SU-DHL-6 (cell line): Measurements from ENCODE around the gene FAM98B.

ENCODE experiments used
- H2AFZ ChIP-seq: fragments of 200-600 bp; sonication (generic); 2 replicates; pipeline ENCODE4 v1.6.1; 2014; ENCODE audit warnings: low read depth, mild to moderate bottlenecking, moderate library complexity, mixed read lengths, antibody characterized with exemption, low read length; ENCODE audit not compliant: severe bottlenecking
- H3F3A ChIP-seq: fragments of 200-600 bp; shearing (Covaris generic); 2 replicates; pipeline ENCODE4 v1.6.0; 2016; ENCODE audit warnings: antibody characterized with exemption, mild to moderate bottlenecking; ENCODE audit not compliant: insufficient read depth
- H3K27ac ChIP-seq: fragments of 200-600 bp; sonication (generic); 2 replicates; pipeline ENCODE4 v1.5.1; 2016; ENCODE audit warnings: low read depth, mild to moderate bottlenecking, low read length, moderate library complexity, mixed read lengths
- H3K27me3 ChIP-seq: fragments of 200-600 bp; sonication (generic), shearing (Covaris generic); 2 replicates; pipeline ENCODE4 v1.6.0; 2014; ENCODE audit warnings: mild to moderate bottlenecking, low read length
- H3K36me3 ChIP-seq: fragments of 200-600 bp; sonication (generic); 2 replicates; pipeline ENCODE4 v1.6.1; 2014; ENCODE audit warnings: mild to moderate bottlenecking, low read length, mixed read lengths
- H3K4me2 ChIP-seq: fragments of 300-600, 200-600 bp; shearing (Covaris generic), sonication (generic); 2 replicates; pipeline ENCODE4 v1.6.0; 2014; ENCODE audit warnings: low read length, low read depth, mild to moderate bottlenecking; ENCODE audit not compliant: poor library complexity, severe bottlenecking
- H3K4me3 ChIP-seq: fragments of 200-600 bp; sonication (generic); 2 replicates; pipeline ENCODE4 v1.5.1; 2014; ENCODE audit warnings: antibody characterized with exemption, low read length, mild to moderate bottlenecking, mixed read lengths; ENCODE audit not compliant: insufficient read depth, poor library complexity, severe bottlenecking
- H3K79me2 ChIP-seq: fragments of 200-600 bp; sonication (generic); 2 replicates; pipeline ENCODE4 v1.6.1; 2014; ENCODE audit warnings: mild to moderate bottlenecking, low read length, moderate library complexity; ENCODE audit not compliant: insufficient read depth
- H3K9ac ChIP-seq: fragments of 200-600 bp; sonication (generic); 2 replicates; pipeline ENCODE4 v1.7.0; 2014; ENCODE audit warnings: mild to moderate bottlenecking, low read length
- H3K9me2 ChIP-seq: fragments of 200-600 bp; sonication (generic); replicated peaks from 2 replicates; pipeline ENCODE4 v1.6.1; 2014; ENCODE audit warnings: low read length; ENCODE audit not compliant: insufficient read depth
- H3K9me3 ChIP-seq: fragments of 200-600 bp; sonication (generic); 2 replicates; pipeline ENCODE4 v1.6.1; 2014; ENCODE audit warnings: low read length, mixed read lengths; ENCODE audit not compliant: insufficient read depth
- H4K20me1 ChIP-seq: fragments of 200-600 bp; sonication (generic); 2 replicates; pipeline ENCODE4 v1.6.1; 2014; ENCODE audit warnings: low read depth, mild to moderate bottlenecking, antibody characterized with exemption, low read length, moderate library complexity, mixed read lengths
- EZH2phosphoT487 ChIP-seq: fragments of 200-600 bp; sonication (generic), shearing (Covaris generic); conservative IDR thresholded peaks from 2 replicates; pipeline ENCODE4 v1.6.1; 2018; ENCODE audit warnings: mild to moderate bottlenecking, antibody characterized with exemption, low read length, moderate library complexity, mixed read lengths
- TF ChIP-seq, protein P1 (sequence below): fragments of 200-600 bp; sonication (generic); IDR thresholded peaks from one replicate; pipeline ENCODE4 v1.5.1; 2017; ENCODE audit warnings: antibody characterized with exemption, mild to moderate bottlenecking, low read length, moderate library complexity; ENCODE audit not compliant: insufficient read depth, poor library complexity, severe bottlenecking

Gene FAM98B

DNA sequence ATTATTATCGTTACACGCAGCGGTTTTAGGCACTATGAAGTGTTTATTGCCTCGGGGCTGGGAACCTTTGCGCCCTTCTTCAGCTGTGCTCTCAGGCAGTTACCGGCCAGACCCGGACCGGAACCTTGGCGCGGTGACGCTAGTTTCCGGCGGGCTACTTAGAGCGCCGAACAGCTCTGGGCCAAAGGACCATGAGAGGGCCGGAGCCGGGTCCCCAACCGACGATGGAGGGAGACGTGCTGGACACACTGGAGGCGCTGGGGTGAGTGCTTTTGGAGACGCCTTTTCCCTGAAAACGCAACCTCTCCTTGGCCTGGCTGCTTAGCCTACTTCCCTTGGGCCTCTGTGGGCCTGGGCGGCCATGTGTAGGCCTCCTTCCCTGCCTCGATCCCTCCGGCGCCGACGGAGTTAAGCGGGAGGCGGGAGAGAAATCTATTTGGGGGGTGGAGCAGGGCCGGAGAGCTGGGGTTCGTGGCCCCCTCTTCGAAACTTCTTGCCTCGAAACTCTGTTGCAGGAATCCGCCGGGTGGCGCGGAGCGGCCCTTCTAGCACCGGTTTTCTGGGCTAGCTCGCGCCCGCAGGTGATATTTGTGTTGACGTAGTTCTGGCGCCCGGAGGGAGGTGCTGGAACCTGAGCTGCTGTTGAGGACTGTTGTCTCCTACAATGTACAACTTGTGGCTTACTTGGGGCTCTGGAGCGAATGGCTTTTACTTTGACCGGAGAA lies at the start of gene FAM98B:
FAM98B (plus strand) TSS at position 157 of the 725 bp plus-strand sequence; CDS start at position 192, 35 bp downstream.
- Histone ChIP-seq H3K36me3 (no peaks in the 10 kb centered on the region), H3K27me3 (no peaks in the 10 kb centered on the region), H3K4me3 (peak within 1 kb of the TSS; percentile 82), H3K79me2 (peaks cover 50% of the 10 kb centered on the region), H3K9me2 (no peaks in the 10 kb centered on the region), H3K9me3 (no peaks in the 10 kb centered on the region), H4K20me1 (peaks cover 6% of the 10 kb centered on the region; the same call in 1 of the 2 replicates), H3K9ac (peak within 1 kb of the TSS; percentile 82), H3K4me2 (peak within 1 kb of the TSS; percentile 69), H2AFZ (peak within 1 kb of the TSS; percentile 95), H3K27ac (peak within 1 kb of the TSS; percentile 60), H3F3A (no peaks in the 10 kb centered on the region)
- TF ChIP-seq EZH2phosphoT487: no peak
- TF ChIP-seq, protein P1, sequence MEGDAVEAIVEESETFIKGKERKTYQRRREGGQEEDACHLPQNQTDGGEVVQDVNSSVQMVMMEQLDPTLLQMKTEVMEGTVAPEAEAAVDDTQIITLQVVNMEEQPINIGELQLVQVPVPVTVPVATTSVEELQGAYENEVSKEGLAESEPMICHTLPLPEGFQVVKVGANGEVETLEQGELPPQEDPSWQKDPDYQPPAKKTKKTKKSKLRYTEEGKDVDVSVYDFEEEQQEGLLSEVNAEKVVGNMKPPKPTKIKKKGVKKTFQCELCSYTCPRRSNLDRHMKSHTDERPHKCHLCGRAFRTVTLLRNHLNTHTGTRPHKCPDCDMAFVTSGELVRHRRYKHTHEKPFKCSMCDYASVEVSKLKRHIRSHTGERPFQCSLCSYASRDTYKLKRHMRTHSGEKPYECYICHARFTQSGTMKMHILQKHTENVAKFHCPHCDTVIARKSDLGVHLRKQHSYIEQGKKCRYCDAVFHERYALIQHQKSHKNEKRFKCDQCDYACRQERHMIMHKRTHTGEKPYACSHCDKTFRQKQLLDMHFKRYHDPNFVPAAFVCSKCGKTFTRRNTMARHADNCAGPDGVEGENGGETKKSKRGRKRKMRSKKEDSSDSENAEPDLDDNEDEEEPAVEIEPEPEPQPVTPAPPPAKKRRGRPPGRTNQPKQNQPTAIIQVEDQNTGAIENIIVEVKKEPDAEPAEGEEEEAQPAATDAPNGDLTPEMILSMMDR: no peak

GRCh38 chr15:38406436-38406835 lies 47.5 kb upstream of the FAM98B start:
- Histone ChIP-seq H3K9me3 (no peaks in the 10 kb centered on the region), H3K9me2 (no peaks in the 10 kb centered on the region), H3K27ac (no peak overlapping the region), H3K4me2 (no peak overlapping the region), H3K9ac (no peak overlapping the region), H3F3A (no peaks in the 10 kb centered on the region), H3K27me3 (no peaks in the 10 kb centered on the region), H2AFZ (no peak overlapping the region), H4K20me1 (no peaks in the 10 kb centered on the region), H3K36me3 (no peaks in the 10 kb centered on the region), H3K4me3 (no peak overlapping the region), H3K79me2 (no peaks in the 10 kb centered on the region)
- no peak for TF ChIP-seq EZH2phosphoT487
- TF ChIP-seq, protein P1: no peak

DNA sequence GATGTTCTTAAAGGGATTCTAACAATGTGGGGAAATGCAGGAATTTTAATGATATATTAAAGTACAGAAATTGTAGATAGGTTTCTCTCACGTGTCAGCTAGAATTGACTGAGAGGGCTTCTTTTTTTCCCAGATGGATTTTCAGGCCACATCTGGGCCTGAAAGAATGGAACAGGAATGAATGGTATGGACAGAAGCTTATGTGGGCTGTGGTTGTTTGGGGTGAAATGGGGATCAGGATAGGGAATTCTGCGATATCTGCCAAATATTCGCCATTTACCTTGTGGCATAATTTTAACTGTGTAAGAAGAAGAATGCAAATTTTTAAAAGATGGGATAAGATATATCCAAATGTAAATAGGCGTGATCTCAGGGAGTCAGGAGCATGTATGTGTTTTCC lies 45.4 kb upstream of the FAM98B start:
- Histone ChIP-seq H3K36me3 (no peaks in the 10 kb centered on the region), H2AFZ (no peak overlapping the region), H3K27ac (no peak overlapping the region), H3F3A (no peaks in the 10 kb centered on the region), H3K4me2 (no peak overlapping the region), H4K20me1 (no peaks in the 10 kb centered on the region), H3K27me3 (no peaks in the 10 kb centered on the region), H3K9ac (no peak overlapping the region), H3K9me2 (no peaks in the 10 kb centered on the region), H3K9me3 (no peaks in the 10 kb centered on the region), H3K4me3 (no peak overlapping the region), H3K79me2 (no peaks in the 10 kb centered on the region)
- TF ChIP-seq, protein P1: no peak
- TF ChIP-seq EZH2phosphoT487: no peak
